K562 (cell line): ENCODE measurements around the gene DBNDD1. TPM values are rescaled to one million over a fixed set of nuclear protein-coding genes. Genes with fewer than 3 reads are reported as not detected.
A peak's percentile ranks its signal among the peaks of the same experiment; 100 is the strongest.

Experiments used
- FIP1L1 ChIP-seq: fragments of 200-400 bp; formaldehyde crosslinking; IDR thresholded peaks from 2 replicates; pipeline ENCODE4 v1.6.1; 2018; ENCODE audit warnings: mild to moderate bottlenecking, low read depth, low read length; ENCODE audit not compliant: poor library complexity, severe bottlenecking
- HDAC6 ChIP-seq: IDR thresholded peaks from 2 replicates; pipeline ENCODE4 v1.6.1; 2012; ENCODE audit warnings: low read depth, mild to moderate bottlenecking, control low read depth, inconsistent platforms, low read length, moderate library complexity
- NFRKB ChIP-seq: fragments of 450-650 bp; IDR thresholded peaks from 2 replicates; pipeline ENCODE4 v1.6.1; 2016; ENCODE audit warnings: low read depth
- NONO ChIP-seq, 2 experiments: fragments of 200-400 bp in 1 of 2; fragments of 450-650 bp in 1 of 2; formaldehyde crosslinking in 1 of 2; IDR thresholded peaks; 2 replicates each; pipeline ENCODE4 v1.6.1; 2017; ENCODE audit warnings: low read depth in 2 of 2, mild to moderate bottlenecking in 2 of 2, moderate library complexity in 2 of 2, low read length in 1 of 2
- THRAP3 ChIP-seq: fragments of 450-650 bp; IDR thresholded peaks from 2 replicates; pipeline ENCODE4 v1.6.1; 2016; ENCODE audit warnings: mild to moderate bottlenecking, inconsistent platforms, borderline replicate concordance
- ZBTB17 ChIP-seq: fragments of 450-650 bp; formaldehyde crosslinking; IDR thresholded peaks from 2 replicates; pipeline ENCODE4 v1.4.0; 2020; ENCODE audit warnings: mild to moderate bottlenecking
- ZC3H8 ChIP-seq: fragments of 450-650 bp; IDR thresholded peaks from 2 replicates; pipeline ENCODE4 v1.6.1; 2017
- ZKSCAN3 ChIP-seq: fragments of 250-450 bp; sonication (Bioruptor Pico); IDR thresholded peaks from 2 replicates; pipeline ENCODE4 v1.4.0; 2020
- ZNF146 ChIP-seq: IDR thresholded peaks from one replicate; pipeline ENCODE4 v1.6.1; 2018; ENCODE audit warnings: missing compliant biosample characterization; ENCODE audit not compliant: unreplicated experiment
- ZNF212 ChIP-seq: fragments of 450-650 bp; formaldehyde crosslinking; IDR thresholded peaks from 2 replicates; pipeline ENCODE4 v1.4.0; 2020; ENCODE audit warnings: mild to moderate bottlenecking
- ZNF766 ChIP-seq: fragments of 200-800 bp; sonication (Bioruptor generic); conservative IDR thresholded peaks from 2 replicates; pipeline ENCODE4 v1.6.1; 2016; ENCODE audit warnings: missing genetic modification characterization, missing compliant biosample characterization
- polyA plus RNA-seq, 8 experiments: library from polyadenylated mRNA; depleted of rRNA in 4 of 8; stranded (reverse) in 5 of 8; unstranded in 3 of 8; fragments of >200 nt; fragmentation: Nextera tagmentation in 2 of 8; fragmentation: Illumina TruSeq in 1 of 8; extraction: Ambion mirVana in 2 of 8; extraction: Trizol in 1 of 8; gene quantifications; 2 replicates each; pipeline versions ENCODE4 v1.2.1 to v1.2.3, GENCODE V29; 2011 to 2014; ENCODE audit warnings: inconsistent platforms in 1 of 8, missing spikeins in 1 of 8
- total RNA-seq, 7 experiments: library from RNA; depleted of rRNA in 6 of 7; stranded (reverse); fragments of >200 nt in 6 of 7; fragmentation: Illumina TruSeq in 2 of 7; extraction: Trizol in 2 of 7; gene quantifications; 2 replicates each; pipeline versions ENCODE4 v1.2.1 to v1.2.3, GENCODE V29; 2011 to 2021; ENCODE audit warnings: low replicate concordance in 1 of 7
- TF ChIP-seq, protein P1 (sequence below): fragments of 450-650 bp; conservative IDR thresholded peaks from 2 replicates; pipeline ENCODE4 v1.6.1; 2016; ENCODE audit warnings: missing genetic modification characterization, low read depth, mild to moderate bottlenecking, control low read depth, missing compliant biosample characterization
- TF ChIP-seq, protein P2 (sequence below): fragments of 450-650 bp; IDR thresholded peaks from 2 replicates; pipeline ENCODE4 v1.6.1; 2017; ENCODE audit warnings: mild to moderate bottlenecking, moderate library complexity
- TF ChIP-seq, protein P3 (sequence below): fragments of 450-650 bp; IDR thresholded peaks from 2 replicates; pipeline ENCODE4 v1.6.1; 2016; ENCODE audit warnings: antibody characterized with exemption
- TF ChIP-seq, protein P4 (sequence below): IDR thresholded peaks from 2 replicates; pipeline ENCODE4 v1.6.1; 2012; ENCODE audit warnings: low read depth, low read length, improper control_type of control experiment, borderline replicate concordance
- TF ChIP-seq, protein P5 (sequence below), 3 experiments: fragments of 200-800 bp in 1 of 3; fragments of 250-450 bp in 1 of 3; fragments of 450-650 bp in 1 of 3; sonication (Bioruptor Pico) in 1 of 3; sonication (Bioruptor generic) in 1 of 3; formaldehyde crosslinking in 1 of 3; IDR thresholded peaks; 2 replicates each; pipeline versions ENCODE4 v1.6.1 to v1.8.0; 2016 to 2022; ENCODE audit warnings: mild to moderate bottlenecking in 2 of 3, missing genetic modification characterization in 2 of 3, missing compliant biosample characterization in 1 of 3, moderate library complexity in 1 of 3

The DBNDD1 gene
- total and polyA plus RNA-seq, 9 of the 15 experiments (the other 6 are each of a cell fraction or from before 2014, with no cell fraction given) = 0.55 to 13.0 (median 5.8) TPM

DNA sequence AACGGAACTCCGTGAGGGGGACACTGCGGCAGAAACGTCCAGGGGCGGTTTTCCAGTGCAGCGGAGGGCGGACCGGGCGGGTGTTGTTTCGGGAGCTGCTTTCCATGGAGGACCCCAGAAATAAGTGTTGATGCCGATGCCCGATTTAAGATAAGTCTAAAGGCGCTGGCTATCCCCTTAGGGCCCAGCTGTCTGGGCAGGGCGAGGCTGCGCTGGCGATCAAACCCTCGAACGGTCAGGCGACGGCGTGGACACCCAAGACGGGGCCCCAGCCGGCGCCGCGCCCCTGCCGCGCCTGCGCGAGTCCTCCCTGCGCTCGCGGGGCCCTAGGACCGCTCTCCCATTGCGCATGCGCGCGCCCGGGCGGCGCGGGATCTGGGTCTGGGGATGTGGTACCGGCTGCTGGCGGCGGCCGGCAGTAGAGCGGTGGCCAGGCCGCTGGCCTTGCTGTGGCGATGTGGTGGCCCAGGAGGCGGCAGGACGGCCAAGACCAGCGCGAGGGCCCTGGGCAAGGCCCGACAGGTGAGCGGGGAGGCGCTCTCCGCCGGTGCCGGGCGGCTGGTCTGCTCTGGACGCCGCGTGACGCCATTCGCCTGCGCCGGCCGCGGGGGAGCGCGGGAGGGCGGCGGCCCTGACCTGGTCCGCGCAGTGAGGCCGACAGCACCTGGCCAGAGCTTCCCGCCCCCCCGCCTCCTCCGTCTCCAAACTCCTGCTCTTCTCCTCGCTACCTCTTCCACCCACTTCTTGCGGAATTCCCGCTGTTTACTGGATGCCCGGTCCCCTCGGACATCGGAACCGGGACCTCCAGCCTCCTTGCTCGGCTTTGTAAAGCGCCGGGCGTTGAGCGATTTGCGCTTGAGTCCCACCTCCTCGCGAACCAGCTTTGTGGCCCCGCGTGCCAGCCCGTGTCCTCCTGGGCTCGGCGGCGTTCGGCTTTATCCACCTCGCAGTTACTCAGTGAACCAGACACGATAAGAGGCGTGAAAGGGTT, 46.7 kb downstream of the DBNDD1 start (continued):
- peak; percentile 7; the same call in 1 of the 2 replicates for TF ChIP-seq ZNF212 (CRISPR knock-in tag)
- TF ChIP-seq NFRKB = no peak
- TF ChIP-seq, protein P1, sequence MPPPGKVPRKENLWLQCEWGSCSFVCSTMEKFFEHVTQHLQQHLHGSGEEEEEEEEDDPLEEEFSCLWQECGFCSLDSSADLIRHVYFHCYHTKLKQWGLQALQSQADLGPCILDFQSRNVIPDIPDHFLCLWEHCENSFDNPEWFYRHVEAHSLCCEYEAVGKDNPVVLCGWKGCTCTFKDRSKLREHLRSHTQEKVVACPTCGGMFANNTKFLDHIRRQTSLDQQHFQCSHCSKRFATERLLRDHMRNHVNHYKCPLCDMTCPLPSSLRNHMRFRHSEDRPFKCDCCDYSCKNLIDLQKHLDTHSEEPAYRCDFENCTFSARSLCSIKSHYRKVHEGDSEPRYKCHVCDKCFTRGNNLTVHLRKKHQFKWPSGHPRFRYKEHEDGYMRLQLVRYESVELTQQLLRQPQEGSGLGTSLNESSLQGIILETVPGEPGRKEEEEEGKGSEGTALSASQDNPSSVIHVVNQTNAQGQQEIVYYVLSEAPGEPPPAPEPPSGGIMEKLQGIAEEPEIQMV (tag) = no peak
- TF ChIP-seq ZNF766 (CRISPR knock-in tag) = peak; percentile 79; the same call in 1 of the 2 replicates
- TF ChIP-seq ZKSCAN3 (CRISPR knock-in tag) = no peak
- TF ChIP-seq, protein P2, sequence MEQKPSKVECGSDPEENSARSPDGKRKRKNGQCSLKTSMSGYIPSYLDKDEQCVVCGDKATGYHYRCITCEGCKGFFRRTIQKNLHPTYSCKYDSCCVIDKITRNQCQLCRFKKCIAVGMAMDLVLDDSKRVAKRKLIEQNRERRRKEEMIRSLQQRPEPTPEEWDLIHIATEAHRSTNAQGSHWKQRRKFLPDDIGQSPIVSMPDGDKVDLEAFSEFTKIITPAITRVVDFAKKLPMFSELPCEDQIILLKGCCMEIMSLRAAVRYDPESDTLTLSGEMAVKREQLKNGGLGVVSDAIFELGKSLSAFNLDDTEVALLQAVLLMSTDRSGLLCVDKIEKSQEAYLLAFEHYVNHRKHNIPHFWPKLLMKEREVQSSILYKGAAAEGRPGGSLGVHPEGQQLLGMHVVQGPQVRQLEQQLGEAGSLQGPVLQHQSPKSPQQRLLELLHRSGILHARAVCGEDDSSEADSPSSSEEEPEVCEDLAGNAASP = no peak
- TF ChIP-seq, protein P3, sequence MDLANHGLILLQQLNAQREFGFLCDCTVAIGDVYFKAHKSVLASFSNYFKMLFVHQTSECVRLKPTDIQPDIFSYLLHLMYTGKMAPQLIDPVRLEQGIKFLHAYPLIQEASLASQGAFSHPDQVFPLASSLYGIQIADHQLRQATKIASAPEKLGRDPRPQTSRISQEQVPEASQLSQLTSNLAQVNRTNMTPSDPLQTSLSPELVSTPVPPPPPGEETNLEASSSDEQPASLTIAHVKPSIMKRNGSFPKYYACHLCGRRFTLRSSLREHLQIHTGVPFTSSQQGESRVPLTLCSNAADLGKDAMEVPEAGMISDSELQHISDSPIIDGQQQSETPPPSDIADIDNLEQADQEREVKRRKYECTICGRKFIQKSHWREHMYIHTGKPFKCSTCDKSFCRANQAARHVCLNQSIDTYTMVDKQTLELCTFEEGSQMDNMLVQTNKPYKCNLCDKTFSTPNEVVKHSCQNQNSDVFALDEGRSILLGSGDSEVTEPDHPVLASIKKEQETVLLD = peak; percentile 97
- peak; percentile 68 to 96 for TF ChIP-seq NONO (IDR thresholded peaks at IDR 0.05; ENCODE audit: low read depth in 2 of 2, low read length in 1 of 2)
- TF ChIP-seq FIP1L1 = peak; percentile 45
- TF ChIP-seq ZNF146 = no peak
- TF ChIP-seq ZBTB17 (CRISPR knock-in tag) = peak; percentile 37; the same call in 1 of the 2 replicates
- TF ChIP-seq, protein P4, sequence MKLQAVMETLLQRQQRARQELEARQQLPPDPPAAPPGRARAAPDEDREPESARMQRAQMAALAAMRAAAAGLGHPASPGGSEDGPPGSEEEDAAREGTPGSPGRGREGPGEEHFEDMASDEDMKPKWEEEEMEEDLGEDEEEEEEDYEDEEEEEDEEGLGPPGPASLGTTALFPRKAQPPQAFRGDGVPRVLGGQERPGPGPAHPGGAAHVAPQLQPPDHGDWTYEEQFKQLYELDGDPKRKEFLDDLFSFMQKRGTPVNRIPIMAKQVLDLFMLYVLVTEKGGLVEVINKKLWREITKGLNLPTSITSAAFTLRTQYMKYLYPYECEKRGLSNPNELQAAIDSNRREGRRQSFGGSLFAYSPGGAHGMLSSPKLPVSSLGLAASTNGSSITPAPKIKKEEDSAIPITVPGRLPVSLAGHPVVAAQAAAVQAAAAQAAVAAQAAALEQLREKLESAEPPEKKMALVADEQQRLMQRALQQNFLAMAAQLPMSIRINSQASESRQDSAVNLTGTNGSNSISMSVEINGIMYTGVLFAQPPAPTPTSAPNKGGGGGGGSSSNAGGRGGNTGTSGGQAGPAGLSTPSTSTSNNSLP = no peak
- no peak for TF ChIP-seq THRAP3
- no peak for TF ChIP-seq HDAC6
- TF ChIP-seq ZC3H8 = no peak
- TF ChIP-seq, protein P5, sequence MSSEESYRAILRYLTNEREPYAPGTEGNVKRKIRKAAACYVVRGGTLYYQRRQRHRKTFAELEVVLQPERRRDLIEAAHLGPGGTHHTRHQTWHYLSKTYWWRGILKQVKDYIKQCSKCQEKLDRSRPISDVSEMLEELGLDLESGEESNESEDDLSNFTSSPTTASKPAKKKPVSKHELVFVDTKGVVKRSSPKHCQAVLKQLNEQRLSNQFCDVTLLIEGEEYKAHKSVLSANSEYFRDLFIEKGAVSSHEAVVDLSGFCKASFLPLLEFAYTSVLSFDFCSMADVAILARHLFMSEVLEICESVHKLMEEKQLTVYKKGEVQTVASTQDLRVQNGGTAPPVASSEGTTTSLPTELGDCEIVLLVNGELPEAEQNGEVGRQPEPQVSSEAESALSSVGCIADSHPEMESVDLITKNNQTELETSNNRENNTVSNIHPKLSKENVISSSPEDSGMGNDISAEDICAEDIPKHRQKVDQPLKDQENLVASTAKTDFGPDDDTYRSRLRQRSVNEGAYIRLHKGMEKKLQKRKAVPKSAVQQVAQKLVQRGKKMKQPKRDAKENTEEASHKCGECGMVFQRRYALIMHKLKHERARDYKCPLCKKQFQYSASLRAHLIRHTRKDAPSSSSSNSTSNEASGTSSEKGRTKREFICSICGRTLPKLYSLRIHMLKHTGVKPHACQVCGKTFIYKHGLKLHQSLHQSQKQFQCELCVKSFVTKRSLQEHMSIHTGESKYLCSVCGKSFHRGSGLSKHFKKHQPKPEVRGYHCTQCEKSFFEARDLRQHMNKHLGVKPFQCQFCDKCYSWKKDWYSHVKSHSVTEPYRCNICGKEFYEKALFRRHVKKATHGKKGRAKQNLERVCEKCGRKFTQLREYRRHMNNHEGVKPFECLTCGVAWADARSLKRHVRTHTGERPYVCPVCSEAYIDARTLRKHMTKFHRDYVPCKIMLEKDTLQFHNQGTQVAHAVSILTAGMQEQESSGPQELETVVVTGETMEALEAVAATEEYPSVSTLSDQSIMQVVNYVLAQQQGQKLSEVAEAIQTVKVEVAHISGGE (CRISPR knock-in tag; IDR thresholded peaks at IDR 0.05) = peak in 1 of 3 experiments; percentile 57; a peak in 1 of 6 replicates
